Effector memory CD4-positive, alpha-beta T cell (primary cell): Measurements from ENCODE around the gene BAIAP2.
"Not testable (repeated sequence)": the region's sequence is repeated elsewhere in the genome, so short reads cannot be mapped to it uniquely, and the experiment has no call there.

Source experiments
- DNase-seq, 3 donors: peaks; one replicate each; pipeline ENCODE4 v3.0.0-alpha.2; 2020
- H3K27ac ChIP-seq: 2 replicates; pipeline ENCODE4 v1.7.0; 2013; ENCODE audit warnings: mild to moderate bottlenecking, low read length, moderate library complexity; ENCODE audit not compliant: insufficient read depth, poor library complexity, severe bottlenecking
- H3K27me3 ChIP-seq: replicated peaks from 2 replicates; pipeline ENCODE4 v1.7.0; 2013; ENCODE audit warnings: mild to moderate bottlenecking, low read length; ENCODE audit not compliant: insufficient read depth, control insufficient read depth, poor library complexity, severe bottlenecking
- H3K36me3 ChIP-seq: 2 replicates; pipeline ENCODE4 v1.7.0; 2013; ENCODE audit warnings: mild to moderate bottlenecking, low read length, moderate library complexity; ENCODE audit not compliant: control insufficient read depth, insufficient read depth
- H3K4me1 ChIP-seq: 2 replicates; pipeline ENCODE4 v1.7.0; 2013; ENCODE audit warnings: low read length, mild to moderate bottlenecking; ENCODE audit not compliant: control insufficient read depth, insufficient read depth, poor library complexity, severe bottlenecking
- H3K4me3 ChIP-seq: 2 replicates; pipeline ENCODE4 v1.7.0; 2013; ENCODE audit warnings: low read length, low read depth, mild to moderate bottlenecking; ENCODE audit not compliant: insufficient read depth, poor library complexity, severe bottlenecking
- H3K9me3 ChIP-seq: 2 replicates; pipeline ENCODE4 v1.7.0; 2013; ENCODE audit warnings: mild to moderate bottlenecking, low read length, moderate library complexity; ENCODE audit not compliant: control insufficient read depth

BAIAP2 gene

DNA sequence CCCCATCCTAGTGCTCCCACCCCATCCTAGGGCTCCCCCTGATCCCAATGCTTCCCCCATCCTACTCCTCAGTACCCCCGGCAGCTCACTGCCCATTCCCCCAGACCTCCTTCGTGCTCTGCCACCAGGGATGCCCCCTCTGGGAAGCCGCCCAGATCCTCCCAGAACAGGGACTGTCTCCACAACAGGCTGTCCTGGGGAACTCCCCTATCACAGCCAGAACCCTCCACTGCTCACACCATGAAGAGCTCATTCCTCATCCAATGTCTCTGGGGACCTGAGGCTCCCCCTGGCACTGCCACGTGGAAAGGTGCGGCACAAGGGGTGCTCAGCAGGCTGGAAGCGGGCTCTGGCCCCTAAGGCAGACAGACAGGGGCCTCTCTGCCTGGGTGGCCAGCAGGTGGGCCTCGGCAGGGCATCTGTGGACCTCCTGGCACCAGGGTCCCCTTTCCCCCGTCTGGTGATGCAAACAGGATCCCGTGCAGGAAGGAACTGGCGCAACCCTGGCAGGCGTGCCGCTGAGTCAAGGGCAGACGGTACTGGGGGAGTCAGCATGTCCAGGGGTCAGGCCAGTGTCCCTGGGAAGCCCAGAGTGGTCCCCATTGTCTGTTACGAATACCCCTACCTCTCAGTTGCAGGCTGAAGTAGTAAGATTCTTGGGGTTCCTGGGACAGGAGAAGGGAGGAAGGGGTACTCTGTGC, 115.6 kb downstream of the BAIAP2 start:
- no peak for DNase-seq
- H3K4me1 ChIP-seq: no peaks in the 10 kb centered on the region
- no peaks in the 10 kb centered on the region for H3K27me3 ChIP-seq
- no peaks in the 10 kb centered on the region for H3K9me3 ChIP-seq
- no peaks in the 10 kb centered on the region for H3K36me3 ChIP-seq
- H3K4me3 ChIP-seq: no peak overlapping the region
- no peak overlapping the region for H3K27ac ChIP-seq

DNA sequence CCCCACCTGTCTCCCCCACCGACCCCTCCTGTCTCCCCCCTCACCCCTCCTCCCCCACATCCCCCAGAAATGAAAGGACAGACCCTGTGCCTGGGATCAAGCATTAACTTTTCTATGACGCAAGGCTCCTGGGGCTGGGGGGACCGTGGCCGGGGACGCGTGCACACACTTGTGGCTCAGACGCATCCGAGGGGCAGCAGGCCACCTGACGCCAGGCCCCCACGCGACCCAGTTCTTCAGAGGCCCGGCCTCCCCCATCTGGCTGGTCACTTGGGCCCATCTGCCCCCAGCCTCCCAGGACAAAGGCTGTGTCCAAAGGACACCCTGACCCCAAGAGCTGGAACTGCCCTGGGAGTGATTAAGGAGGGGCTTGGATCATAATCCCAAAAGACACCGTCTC, 116.3 kb downstream of the BAIAP2 start:
- no peak for DNase-seq
- H3K4me3 ChIP-seq: no peak overlapping the region
- no peaks in the 10 kb centered on the region for H3K9me3 ChIP-seq
- no peaks in the 10 kb centered on the region for H3K27me3 ChIP-seq
- H3K4me1 ChIP-seq: no peaks in the 10 kb centered on the region
- no peaks in the 10 kb centered on the region for H3K36me3 ChIP-seq
- no peak overlapping the region for H3K27ac ChIP-seq

DNA sequence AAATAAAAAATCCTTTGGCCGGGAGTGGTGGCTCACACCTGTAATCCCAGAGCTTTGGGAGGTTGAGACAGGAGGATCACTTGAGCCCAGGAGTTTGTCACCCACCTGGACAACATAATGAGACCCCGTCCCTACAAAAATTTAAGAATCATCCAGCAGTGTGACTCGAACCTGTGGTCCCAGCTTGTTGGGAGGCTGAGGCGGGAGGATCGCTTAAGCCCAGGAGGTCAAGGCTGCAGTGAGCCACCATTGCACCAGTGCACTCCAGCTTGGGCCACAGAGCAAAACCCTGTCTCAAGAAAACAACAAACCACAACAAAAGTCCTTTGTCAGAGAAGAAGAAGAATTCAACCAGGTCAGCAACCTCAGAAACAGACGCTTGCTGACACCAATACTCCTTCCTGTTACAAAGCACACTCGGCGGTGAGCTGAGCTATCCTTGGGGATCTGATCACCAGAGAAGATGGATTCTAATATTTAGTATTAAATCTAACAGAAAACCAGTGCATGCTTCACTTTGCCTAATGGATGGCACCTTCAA, 117.4 kb downstream of the BAIAP2 start:
- Histone ChIP-seq H3K36me3 (no peaks in the 10 kb centered on the region), H3K4me1 (no peaks in the 10 kb centered on the region), H3K27me3 (no peaks in the 10 kb centered on the region), H3K27ac (no peak overlapping the region), H3K9me3 (no peaks in the 10 kb centered on the region), H3K4me3 (no peak overlapping the region)
- no peak for DNase-seq

DNA sequence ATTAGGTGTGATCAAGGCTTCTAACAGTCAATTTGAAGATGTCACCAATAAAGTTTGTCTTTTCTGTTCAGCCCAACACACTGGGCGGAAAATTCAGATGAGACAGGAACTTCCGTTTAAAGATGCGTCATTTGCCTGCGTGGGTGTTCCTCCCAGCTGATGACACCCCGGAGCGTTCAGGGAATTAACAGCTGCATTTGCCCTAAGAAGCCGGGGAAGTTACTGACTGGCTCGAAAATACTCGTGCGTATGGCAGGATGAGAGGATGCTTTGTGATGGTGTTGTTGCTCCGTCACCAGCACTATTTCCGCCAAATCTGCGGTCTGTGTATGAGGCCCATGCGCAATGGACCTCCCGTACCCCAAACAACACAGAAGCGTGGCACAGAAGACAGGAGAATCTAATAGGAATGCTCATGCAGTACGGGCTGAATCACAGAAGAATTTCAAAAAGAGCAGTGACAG, 118.4 kb downstream of the BAIAP2 start:
- no peak overlapping the region for H3K4me3 ChIP-seq
- H3K4me1 ChIP-seq: no peaks in the 10 kb centered on the region
- H3K9me3 ChIP-seq: no peaks in the 10 kb centered on the region
- H3K27ac ChIP-seq: peak overlapping the region; percentile 16
- H3K36me3 ChIP-seq: no peaks in the 10 kb centered on the region
- H3K27me3 ChIP-seq: no peaks in the 10 kb centered on the region
- peak in 2 of 3 donors; percentile 13 to 20 for DNase-seq

DNA sequence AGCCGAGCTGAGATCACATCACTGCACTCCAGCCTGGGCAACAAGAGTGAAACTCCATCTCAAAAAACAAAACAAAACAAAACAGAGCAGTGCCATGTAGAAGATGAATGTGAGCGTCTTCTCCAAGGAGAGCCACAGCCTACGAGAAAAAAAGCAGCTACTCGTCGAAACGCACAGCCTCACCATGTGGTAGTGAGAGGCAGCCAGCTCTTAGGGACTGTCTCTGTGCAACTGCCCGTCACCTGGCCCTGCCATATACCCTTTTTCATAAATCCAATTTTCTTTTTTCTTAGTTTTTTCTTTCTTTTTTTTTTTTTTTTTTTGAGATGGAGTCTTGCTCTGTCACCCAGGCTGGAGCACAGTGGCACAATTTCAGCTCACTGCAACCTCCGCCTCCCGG, 119.1 kb downstream of the BAIAP2 start:
- not testable (repeated sequence) for H3K4me1 ChIP-seq, H3K27me3 ChIP-seq, H3K4me3 ChIP-seq, H3K27ac ChIP-seq, H3K9me3 ChIP-seq, H3K36me3 ChIP-seq, DNase-seq

DNA sequence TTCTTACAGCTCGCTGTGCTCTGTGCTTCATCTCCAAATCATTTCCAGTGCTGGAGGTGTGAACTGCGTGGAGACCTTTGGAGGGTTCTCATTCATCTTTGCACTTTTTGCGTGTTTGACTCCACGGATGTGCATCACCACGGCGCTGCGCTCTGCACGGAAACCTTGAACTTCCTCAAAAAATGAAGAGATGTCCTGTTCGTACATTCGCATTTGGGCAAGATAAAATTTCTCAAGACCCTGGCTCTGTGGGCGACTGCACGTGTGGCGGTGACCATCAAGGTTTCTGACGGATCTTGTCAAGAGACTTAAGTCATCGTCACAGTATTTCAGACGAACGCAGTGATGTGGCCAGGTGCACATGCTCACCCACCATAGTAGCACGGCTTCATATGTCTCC, 120.0 kb downstream of the BAIAP2 start:
- H3K27ac ChIP-seq: no peak overlapping the region
- no peaks in the 10 kb centered on the region for H3K27me3 ChIP-seq
- H3K4me3 ChIP-seq: no peak overlapping the region
- no peaks in the 10 kb centered on the region for H3K9me3 ChIP-seq
- no peak for DNase-seq
- H3K4me1 ChIP-seq: no peaks in the 10 kb centered on the region
- H3K36me3 ChIP-seq: no peaks in the 10 kb centered on the region

DNA sequence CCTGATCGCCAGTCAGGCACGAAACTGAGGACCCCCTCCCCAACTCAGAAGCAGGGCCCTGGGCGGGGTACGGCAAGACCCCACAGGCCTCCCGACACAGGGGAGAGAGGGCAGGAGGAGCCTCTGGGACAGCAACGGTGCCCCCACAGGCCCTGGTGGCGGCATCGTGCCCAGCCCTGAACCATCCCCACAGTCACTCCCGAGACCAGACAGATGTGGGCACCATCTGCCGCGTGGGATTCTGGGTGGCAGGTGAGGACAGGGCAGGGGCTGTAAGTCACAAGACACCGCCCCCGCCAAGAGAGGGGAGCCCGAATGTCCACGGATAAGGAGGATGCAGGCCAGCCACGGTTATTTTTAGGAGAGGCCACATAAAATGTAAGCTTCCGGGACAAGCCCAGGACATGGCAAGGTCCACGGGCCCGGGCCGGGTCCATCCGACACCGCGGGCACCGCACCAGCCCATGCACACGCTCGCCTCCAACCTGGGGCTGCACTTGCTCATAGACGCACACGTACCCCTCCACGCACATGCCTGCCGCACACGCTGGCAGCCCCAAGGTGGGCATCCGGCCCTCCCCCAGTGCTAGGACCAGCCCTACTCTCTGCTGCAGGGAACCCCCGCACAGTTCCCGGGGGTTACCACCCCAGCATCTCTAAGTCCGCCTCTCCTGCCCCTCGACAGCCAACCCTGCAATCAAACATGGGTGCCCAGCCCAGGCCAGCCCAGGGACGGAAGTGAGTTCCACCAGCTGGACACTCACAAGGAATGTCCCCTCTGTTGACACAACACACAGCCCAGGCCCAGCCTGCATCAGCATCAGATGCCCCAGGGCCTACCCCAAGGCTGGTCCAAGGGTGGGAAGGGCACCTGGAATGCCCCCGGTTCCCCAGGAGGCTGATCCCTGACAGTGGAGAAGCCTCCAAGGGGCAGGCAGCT, 122.2 kb downstream of the BAIAP2 start:
- no peak overlapping the region for H3K4me3 ChIP-seq
- H3K27me3 ChIP-seq: no peaks in the 10 kb centered on the region
- H3K36me3 ChIP-seq: no peaks in the 10 kb centered on the region
- no peak overlapping the region for H3K27ac ChIP-seq
- no peaks in the 10 kb centered on the region for H3K9me3 ChIP-seq
- H3K4me1 ChIP-seq: peaks cover 3% of the 10 kb centered on the region
- no peak for DNase-seq

DNA sequence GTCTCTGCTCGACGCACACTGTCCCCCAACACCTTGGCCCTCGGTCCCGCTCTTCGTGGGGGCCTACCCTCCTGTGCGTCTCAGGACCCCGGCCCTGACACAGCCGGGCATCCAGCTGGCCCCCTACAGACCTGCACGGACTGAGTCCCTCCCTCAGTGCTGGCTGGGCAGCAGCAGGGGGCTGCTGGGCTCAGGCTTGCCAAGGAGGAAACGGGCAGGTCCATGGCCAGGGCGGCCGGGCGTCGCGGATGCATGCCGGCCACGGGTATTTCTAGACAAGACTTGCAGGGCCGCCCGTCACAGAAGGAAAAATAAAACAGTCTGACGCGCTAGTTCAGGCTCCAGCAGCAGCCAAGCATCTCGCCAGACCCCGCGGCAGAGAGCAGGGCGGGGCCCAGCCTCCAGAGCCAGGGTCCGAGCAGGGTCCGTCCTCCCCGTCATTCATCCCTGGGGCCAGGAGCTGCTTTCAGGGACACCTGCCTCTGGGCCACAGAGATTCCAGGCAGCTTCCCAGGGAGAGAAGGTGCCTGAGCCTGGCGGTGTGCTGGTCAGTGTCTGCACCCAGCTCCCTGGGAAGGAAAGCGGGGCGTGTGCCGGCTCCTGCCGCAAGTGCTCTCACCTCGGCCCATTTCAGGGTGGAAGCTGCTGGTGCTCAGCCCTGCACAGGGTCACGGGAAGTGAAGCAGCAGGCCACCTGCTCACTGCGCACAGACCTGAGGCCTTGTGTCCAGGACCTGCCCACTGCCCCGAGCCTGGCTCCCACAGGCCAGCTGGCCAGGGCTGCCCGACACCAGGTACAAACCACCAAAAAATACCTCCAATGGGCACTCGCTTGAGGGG, 123.1 kb downstream of the BAIAP2 start:
- Histone ChIP-seq H3K4me1 (peaks cover 3% of the 10 kb centered on the region), H3K27ac (no peak overlapping the region), H3K9me3 (no peaks in the 10 kb centered on the region), H3K27me3 (no peaks in the 10 kb centered on the region), H3K4me3 (no peak overlapping the region), H3K36me3 (no peaks in the 10 kb centered on the region)
- DNase-seq: no peak

DNA sequence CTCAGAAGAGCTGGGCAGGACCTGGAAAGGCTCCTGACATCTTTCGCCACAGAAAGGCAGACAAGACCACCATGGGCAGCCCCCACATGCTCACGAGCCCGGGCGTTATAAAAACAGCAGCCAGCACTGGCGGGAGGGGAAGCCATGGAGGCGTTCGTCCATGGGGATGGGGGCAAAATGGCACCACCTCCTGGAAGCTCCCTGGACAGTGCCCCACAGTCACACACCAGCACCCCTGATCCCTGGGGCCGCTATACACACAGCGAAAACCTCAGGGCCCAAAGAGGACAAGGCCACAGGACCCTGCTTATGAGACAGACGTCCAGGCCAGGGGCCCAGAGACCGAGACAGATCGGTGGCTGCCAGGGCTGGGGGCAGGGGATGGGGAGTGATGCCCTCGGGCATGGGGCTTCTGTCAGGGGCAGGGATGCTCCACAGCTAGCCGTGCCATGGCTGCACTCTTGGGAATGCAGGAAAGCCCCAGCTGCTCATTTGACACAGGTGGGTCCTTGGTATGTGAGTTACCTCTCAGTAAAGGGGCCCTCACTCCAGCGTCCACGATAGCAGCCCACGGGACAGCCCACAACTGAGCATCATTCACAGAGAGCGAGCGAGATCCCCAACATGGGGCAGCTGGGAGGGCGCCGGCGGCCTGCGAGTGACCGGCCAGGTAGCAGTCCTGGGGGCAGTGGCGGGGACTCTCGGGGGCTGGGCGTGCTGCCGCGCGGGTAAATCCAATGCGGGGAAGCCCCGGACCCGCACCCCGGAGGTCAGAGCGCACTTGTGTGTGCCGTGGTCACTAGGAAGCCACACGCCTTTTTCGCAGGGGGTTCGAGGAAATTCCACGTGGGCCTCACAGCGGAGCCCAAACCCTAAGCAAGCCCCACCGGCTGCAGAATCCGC, 124.0 kb downstream of the BAIAP2 start:
- no peak overlapping the region for H3K27ac ChIP-seq
- H3K36me3 ChIP-seq: no peaks in the 10 kb centered on the region
- H3K9me3 ChIP-seq: no peaks in the 10 kb centered on the region
- peaks cover 3% of the 10 kb centered on the region for H3K4me1 ChIP-seq
- DNase-seq: no peak
- peaks cover 3% of the 10 kb centered on the region for H3K27me3 ChIP-seq
- H3K4me3 ChIP-seq: no peak overlapping the region
